NCI-H2107 treated with DMSO at 0.1 percent for 48 hours (cell line): Measurements from ENCODE around the gene TMOD3.
"Not testable (repeated sequence)": the region's sequence is repeated elsewhere in the genome, so short reads cannot be mapped to it uniquely, and the experiment has no call there.

Source experiments
- DNase-seq: peaks from one replicate; lab custom pipeline; 2025; ENCODE audit not compliant: unreplicated experiment; lab: John Stamatoyannopoulos, UW

The TMOD3 gene

GRCh38 chr15:51829376-51830275, at the start of gene TMOD3:
Gene TMOD3, plus strand, starts transcription at chr15:51829653. Its CDS starts 33,232 bp downstream, at chr15:51862885.
- peak; percentile 30 for DNase-seq

GRCh38 chr15:51780636-51781035, 48.8 kb upstream of the TMOD3 start:
- no peak for DNase-seq

- DNase-seq, result no peak
Observed at GRCh38 chr15:51781506-51781905, 47.9 kb upstream of the TMOD3 start.

- DNase-seq, result no peak
Observed at GRCh38 chr15:51782357-51782896, 47.0 kb upstream of the TMOD3 start.

- DNase-seq, result no peak
Observed at GRCh38 chr15:51783967-51784366, 45.5 kb upstream of the TMOD3 start.

GRCh38 chr15:51787130-51787529, 42.3 kb upstream of the TMOD3 start:
- not testable (repeated sequence) for DNase-seq

GRCh38 chr15:51792474-51792873, 37.0 kb upstream of the TMOD3 start:
- DNase-seq, result not testable (repeated sequence)

- no peak for DNase-seq
Observed at GRCh38 chr15:51793521-51794305, 35.7 kb upstream of the TMOD3 start.

GRCh38 chr15:51796847-51797401, 32.5 kb upstream of the TMOD3 start:
- peak; percentile 56 for DNase-seq

- no peak for DNase-seq
Observed at GRCh38 chr15:51798281-51798680, 31.2 kb upstream of the TMOD3 start.

GRCh38 chr15:51799282-51800252, 29.9 kb upstream of the TMOD3 start:
- DNase-seq, result no peak

GRCh38 chr15:51801391-51801835, 28.0 kb upstream of the TMOD3 start:
- DNase-seq, result no peak

- no peak for DNase-seq
Observed at GRCh38 chr15:51802593-51802992, 26.9 kb upstream of the TMOD3 start.

- no peak for DNase-seq
Observed at GRCh38 chr15:51803965-51804364, 25.5 kb upstream of the TMOD3 start.

GRCh38 chr15:51806123-51806522, 23.3 kb upstream of the TMOD3 start:
- no peak for DNase-seq

- DNase-seq, result no peak
Observed at GRCh38 chr15:51809457-51809856, 20.0 kb upstream of the TMOD3 start.

GRCh38 chr15:51812598-51812997, 16.9 kb upstream of the TMOD3 start:
- DNase-seq, result peak; percentile 24

GRCh38 chr15:51814606-51815005, 14.8 kb upstream of the TMOD3 start:
- DNase-seq, result no peak

- peak; percentile 31 for DNase-seq
Observed at GRCh38 chr15:51816611-51817010, 12.8 kb upstream of the TMOD3 start.

GRCh38 chr15:51818150-51818549, 11.3 kb upstream of the TMOD3 start:
- no peak for DNase-seq
